Measurements from ENCODE around the gene BICRA.

Gene BICRA

DNA sequence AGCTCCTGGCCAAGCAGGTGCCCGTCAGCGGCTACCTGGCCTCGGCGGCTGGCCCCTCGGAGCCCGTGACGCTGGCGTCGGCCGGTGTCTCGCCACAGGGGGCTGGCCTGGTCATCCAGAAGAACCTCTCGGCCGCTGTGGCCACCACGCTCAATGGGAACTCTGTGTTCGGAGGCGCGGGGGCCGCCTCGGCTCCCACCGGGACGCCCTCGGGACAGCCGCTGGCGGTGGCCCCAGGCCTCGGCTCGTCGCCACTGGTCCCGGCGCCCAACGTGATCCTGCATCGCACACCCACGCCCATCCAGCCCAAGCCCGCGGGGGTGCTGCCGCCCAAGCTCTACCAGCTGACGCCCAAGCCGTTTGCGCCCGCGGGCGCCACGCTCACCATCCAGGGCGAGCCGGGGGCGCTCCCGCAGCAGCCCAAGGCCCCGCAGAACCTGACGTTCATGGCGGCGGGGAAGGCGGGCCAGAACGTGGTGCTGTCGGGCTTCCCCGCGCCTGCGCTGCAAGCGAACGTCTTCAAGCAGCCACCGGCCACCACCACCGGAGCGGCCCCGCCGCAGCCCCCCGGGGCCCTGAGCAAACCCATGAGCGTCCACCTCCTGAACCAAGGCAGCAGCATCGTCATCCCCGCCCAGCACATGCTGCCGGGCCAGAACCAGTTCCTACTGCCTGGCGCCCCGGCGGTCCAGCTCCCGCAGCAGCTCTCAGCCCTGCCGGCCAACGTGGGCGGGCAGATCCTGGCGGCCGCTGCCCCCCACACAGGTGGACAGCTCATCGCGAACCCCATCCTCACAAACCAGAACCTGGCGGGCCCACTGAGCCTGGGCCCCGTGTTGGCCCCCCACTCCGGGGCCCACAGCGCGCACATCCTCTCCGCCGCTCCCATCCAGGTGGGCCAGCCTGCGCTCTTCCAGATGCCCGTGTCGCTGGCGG lies 71.3 kb downstream of the BICRA start:
- Histone ChIP-seq H3K27ac (no peak overlapping the region), H3K9me3 (ENCODE audit: severe bottlenecking) (no peaks in the 10 kb centered on the region), H3K27me3 (ENCODE audit: insufficient read depth, low read depth, severe bottlenecking) (no peaks in the 10 kb centered on the region), H3K36me3 (peaks cover 25% of the 10 kb centered on the region), H3K4me3 (ENCODE audit: low read depth, low read length) (no peak overlapping the region)
- DNase-seq: no peak
- TF ChIP-seq CTCF (IDR thresholded peaks at IDR 0.05; ENCODE audit: low read depth, low read length): no peak

DNA sequence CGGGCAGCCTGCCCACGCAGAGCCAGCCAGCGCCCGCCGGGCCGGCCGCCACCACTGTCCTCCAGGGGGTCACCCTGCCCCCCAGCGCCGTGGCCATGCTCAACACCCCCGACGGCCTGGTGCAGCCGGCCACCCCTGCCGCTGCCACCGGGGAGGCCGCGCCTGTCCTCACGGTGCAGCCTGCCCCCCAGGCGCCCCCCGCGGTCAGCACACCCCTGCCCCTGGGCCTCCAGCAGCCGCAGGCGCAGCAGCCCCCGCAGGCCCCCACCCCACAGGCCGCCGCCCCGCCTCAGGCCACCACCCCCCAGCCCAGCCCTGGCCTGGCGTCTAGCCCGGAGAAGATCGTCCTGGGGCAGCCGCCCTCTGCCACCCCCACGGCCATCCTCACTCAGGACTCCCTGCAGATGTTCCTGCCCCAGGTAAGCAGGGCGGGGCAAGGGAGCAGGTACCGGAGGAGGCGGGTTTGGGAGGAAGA lies 72.0 kb downstream of the BICRA start:
- no peak for DNase-seq
- Histone ChIP-seq H3K4me3 (ENCODE audit: low read depth, low read length) (no peak overlapping the region), H3K9me3 (ENCODE audit: severe bottlenecking) (no peaks in the 10 kb centered on the region), H3K27me3 (ENCODE audit: insufficient read depth, low read depth, severe bottlenecking) (no peaks in the 10 kb centered on the region), H3K27ac (no peak overlapping the region), H3K36me3 (peaks cover 21% of the 10 kb centered on the region)
- no peak for TF ChIP-seq CTCF (IDR thresholded peaks at IDR 0.05; ENCODE audit: low read depth, low read length)

- peaks cover 21% of the 10 kb centered on the region for H3K36me3 ChIP-seq
- no peaks in the 10 kb centered on the region for H3K27me3 ChIP-seq (ENCODE audit: insufficient read depth, low read depth, severe bottlenecking)
- H3K9me3 ChIP-seq (ENCODE audit: severe bottlenecking): no peaks in the 10 kb centered on the region
- no peak overlapping the region for H3K27ac ChIP-seq
- H3K4me3 ChIP-seq (ENCODE audit: low read depth, low read length): no peak overlapping the region
- no peak for DNase-seq
- no peak for TF ChIP-seq CTCF (IDR thresholded peaks at IDR 0.05; ENCODE audit: low read depth, low read length)
These were observed 72.5 kb downstream of the BICRA start for GRCh38 chr19:47681388-47681787.

- no peak for DNase-seq
- H3K9me3 ChIP-seq (ENCODE audit: severe bottlenecking): no peaks in the 10 kb centered on the region
- no peaks in the 10 kb centered on the region for H3K27me3 ChIP-seq (ENCODE audit: insufficient read depth, low read depth, severe bottlenecking)
- H3K36me3 ChIP-seq: peaks cover 21% of the 10 kb centered on the region
- no peak overlapping the region for H3K4me3 ChIP-seq (ENCODE audit: low read depth, low read length)
- TF ChIP-seq CTCF (IDR thresholded peaks at IDR 0.05; ENCODE audit: low read depth, low read length): no peak
- no peak overlapping the region for H3K27ac ChIP-seq
These were observed 73.0 kb downstream of the BICRA start for GRCh38 chr19:47681936-47682335.

GRCh38 chr19:47682939-47683338 lies 74.0 kb downstream of the BICRA start:
- DNase-seq: no peak
- TF ChIP-seq CTCF (IDR thresholded peaks at IDR 0.05; ENCODE audit: low read depth, low read length): no peak
- peaks cover 19% of the 10 kb centered on the region; the same call in 1 of the 2 replicates for H3K36me3 ChIP-seq
- H3K27ac ChIP-seq: no peak overlapping the region
- no peak overlapping the region for H3K4me3 ChIP-seq (ENCODE audit: low read depth, low read length)
- no peaks in the 10 kb centered on the region for H3K27me3 ChIP-seq (ENCODE audit: insufficient read depth, low read depth, severe bottlenecking)
- no peaks in the 10 kb centered on the region for H3K9me3 ChIP-seq (ENCODE audit: severe bottlenecking)

Data from WERI-Rb-1 (cell line).